ENCODE results near the gene PIGX. TPM values are rescaled to one million over a fixed set of nuclear protein-coding genes. Genes with fewer than 3 reads are reported as not detected.
A peak's percentile ranks its signal among the peaks of the same experiment; 100 is the strongest.

Gene PIGX
- total and polyA plus RNA-seq, 2 experiments from 2014 or later: 13.0 to 14.5 TPM

DNA sequence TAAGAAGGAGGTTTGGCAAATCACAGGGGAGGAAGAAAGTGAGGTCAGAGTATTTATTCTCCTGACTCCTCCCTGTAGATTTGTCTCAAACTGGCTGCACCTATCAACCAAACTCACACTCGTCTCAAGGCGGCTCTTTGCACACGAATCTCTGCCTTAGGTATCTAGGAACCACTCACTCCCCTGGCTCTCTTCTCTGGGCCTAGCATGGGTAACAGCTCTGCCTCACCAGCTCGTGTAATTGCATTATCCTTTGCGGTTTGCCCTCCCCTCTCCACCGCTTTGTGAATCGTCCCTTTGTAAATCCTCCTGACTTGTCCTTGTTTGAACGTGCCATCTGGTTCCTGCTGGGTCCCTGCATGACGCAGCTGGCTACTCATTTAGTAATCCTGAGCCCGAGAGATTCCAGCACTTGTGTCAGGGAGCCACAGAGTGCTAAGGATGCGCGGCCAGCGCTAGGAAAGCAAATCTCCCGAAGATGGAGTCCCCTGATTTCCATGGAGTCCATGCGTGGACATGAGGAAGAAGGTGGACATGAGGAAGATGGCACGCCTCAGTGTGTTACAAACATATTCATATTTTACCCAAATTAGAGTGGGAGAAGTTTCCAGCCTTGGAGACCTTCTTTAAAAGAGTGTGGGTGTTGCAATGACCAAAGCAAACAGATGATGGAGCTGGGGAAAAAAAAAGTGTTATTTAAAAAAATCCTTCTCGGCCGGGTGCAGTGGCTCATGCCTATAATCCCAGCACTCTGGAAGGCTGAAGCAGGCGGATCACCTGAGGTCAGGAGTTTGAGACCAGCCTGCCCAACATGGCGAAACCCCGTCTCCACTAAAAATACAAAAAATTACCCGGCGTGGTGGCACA lies 45.9 kb upstream of the PIGX start:
- TF ChIP-seq REST (IDR thresholded peaks at IDR 0.05; ENCODE audit: unreplicated experiment): no peak
- TF ChIP-seq CREB1 (CRISPR knock-in tag; IDR thresholded peaks at IDR 0.05; ENCODE audit: low read depth): 0 out of 2 replicates have a peak, but pooled peaks have one; percentile 29
- Histone ChIP-seq H3K4me3 (no peak overlapping the region), H3K9me2 (ENCODE audit: insufficient read depth) (no peaks in the 10 kb centered on the region), H2AFZ (peak overlapping the region; percentile 77), H3K27ac (ENCODE audit: low read depth) (peak overlapping the region; percentile 81), H3K27me3 (ENCODE audit: insufficient read depth) (no peaks in the 10 kb centered on the region), H3K4me2 (peak overlapping the region; percentile 49; the same call in 1 of the 2 replicates), H3F3A (replicated peaks; ENCODE audit: low read depth) (peaks cover 7% of the 10 kb centered on the region), H3K36me3 (ENCODE audit: insufficient read depth) (no peaks in the 10 kb centered on the region), H3K4me1 (ENCODE audit: insufficient read depth) (peaks cover 6% of the 10 kb centered on the region), H3K79me2 (replicated peaks; ENCODE audit: insufficient read depth) (no peaks in the 10 kb centered on the region), H4K20me1 (replicated peaks; ENCODE audit: insufficient read depth) (no peaks in the 10 kb centered on the region)
- DNase-seq (ENCODE audit: low spot score): peak; percentile 83
- Mint-ChIP-seq H3K27me3 (ENCODE audit: insufficient read depth, low read depth, poor library complexity) (peaks cover 7% of the 10 kb centered on the region), H3K9me3 (no peaks in the 10 kb centered on the region), H3K36me3 (ENCODE audit: low read depth) (peaks cover 3% of the 10 kb centered on the region; the same call in 2 of the 3 replicates), H3K4me3 (peak overlapping the region; percentile 7; the same call in 2 of the 3 replicates), H3K27ac (peak overlapping the region; percentile 84), H3K4me1 (peaks cover 25% of the 10 kb centered on the region)
- peak; percentile 90 for ATAC-seq

DNA sequence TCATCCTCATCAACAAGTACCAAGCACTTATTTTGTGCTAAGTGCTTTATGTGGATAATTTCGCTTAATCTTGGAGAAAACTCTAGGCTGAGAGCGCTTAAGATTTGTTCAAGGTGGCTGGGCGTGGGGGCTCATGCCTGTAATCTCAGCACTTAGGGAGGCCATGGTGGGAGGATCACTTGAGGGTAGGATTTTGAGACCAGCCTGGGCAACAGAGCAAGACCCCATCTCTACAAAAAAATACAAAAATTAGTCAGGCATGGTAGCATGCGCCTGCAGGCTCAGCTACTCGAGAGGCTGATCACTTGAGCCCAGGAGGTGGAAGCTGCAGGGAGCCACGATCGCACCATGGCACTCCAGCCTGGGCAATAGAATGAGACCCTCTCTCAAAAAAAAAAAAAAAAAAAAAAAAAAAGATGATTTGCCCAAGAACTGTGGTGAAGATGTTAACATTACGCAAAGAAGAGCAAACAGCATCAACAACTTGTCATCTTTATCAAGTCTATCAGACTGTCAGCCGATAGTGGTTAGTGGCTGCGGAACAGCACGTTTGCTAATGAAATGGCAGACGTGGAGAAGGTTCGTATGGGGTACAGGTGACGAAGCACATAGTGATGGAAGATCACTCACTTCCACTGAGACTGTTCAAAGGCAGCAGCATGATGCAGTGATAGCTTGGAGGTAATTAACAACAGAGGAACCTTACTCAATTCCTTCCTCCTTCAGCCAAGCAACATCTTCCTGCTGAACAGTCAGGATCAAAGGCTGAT lies 44.9 kb upstream of the PIGX start:
- H3K27ac Mint-ChIP-seq: no peak overlapping the region
- H3K4me2 ChIP-seq: no peak overlapping the region
- ATAC-seq (no peak), DNase-seq (ENCODE audit: low spot score) (no peak)
- peak overlapping the region; percentile 81; the same call in 1 of the 2 replicates for H3K27ac ChIP-seq (ENCODE audit: low read depth)
- H3K27me3 Mint-ChIP-seq (ENCODE audit: insufficient read depth, low read depth, poor library complexity): peaks cover 5% of the 10 kb centered on the region
- H3K9me2 ChIP-seq (ENCODE audit: insufficient read depth): no peaks in the 10 kb centered on the region
- no peaks in the 10 kb centered on the region for H3K36me3 Mint-ChIP-seq (ENCODE audit: low read depth)
- H2AFZ ChIP-seq: 0 out of 2 replicates have a peak overlapping the region, but pooled peaks have one; percentile 20
- TF ChIP-seq POLR2AphosphoS5 (IDR thresholded peaks at IDR 0.05; ENCODE audit: low read depth): no peak
- TF ChIP-seq EZH2 (IDR thresholded peaks at IDR 0.05; ENCODE audit: low read depth, unreplicated experiment): no peak
- no peaks in the 10 kb centered on the region for H3K9me3 Mint-ChIP-seq
- peaks cover 6% of the 10 kb centered on the region for H3K4me1 ChIP-seq (ENCODE audit: insufficient read depth)
- peaks cover 25% of the 10 kb centered on the region for H3K4me1 Mint-ChIP-seq
- H4K20me1 ChIP-seq (replicated peaks; ENCODE audit: insufficient read depth): no peaks in the 10 kb centered on the region
- no peaks in the 10 kb centered on the region for H3K36me3 ChIP-seq (ENCODE audit: insufficient read depth)
- no peaks in the 10 kb centered on the region for H3K79me2 ChIP-seq (replicated peaks; ENCODE audit: insufficient read depth)
- no peak overlapping the region for H3K4me3 Mint-ChIP-seq
- no peak overlapping the region for H3K4me3 ChIP-seq
- no peaks in the 10 kb centered on the region for H3K27me3 ChIP-seq (ENCODE audit: insufficient read depth)
- H3F3A ChIP-seq (replicated peaks; ENCODE audit: low read depth): peaks cover 7% of the 10 kb centered on the region
